Esophagus squamous epithelium (tissue), 4 donors: ENCODE data around the gene ARNT2.

Experiments used
- CTCF ChIP-seq, 6 experiments: fragments of 450-650 bp in 4 of 6; fragments of 200-600 bp in 2 of 6; sonication (generic) in 2 of 6; IDR thresholded peaks; one replicate each; pipeline ENCODE4 v1.5.1; 2016 to 2019; ENCODE audit warnings: antibody characterized with exemption in 6 of 6, mild to moderate bottlenecking in 4 of 6, moderate library complexity in 4 of 6
- POLR2A ChIP-seq, 4 donors: fragments of 450-650 bp; IDR thresholded peaks; one replicate each; pipeline ENCODE4 v1.6.1; 2017; ENCODE audit warnings: antibody characterized with exemption in 4 of 4, mild to moderate bottlenecking in 4 of 4, moderate library complexity in 3 of 4

GRCh38 chr15:80558631-80559319 lies 154.6 kb downstream of the ARNT2 start:
- TF ChIP-seq CTCF (IDR thresholded peaks at IDR 0.05) (no peak), POLR2A (IDR thresholded peaks at IDR 0.05) (no peak)
